Measurements from ENCODE around the gene CNR2.
"Not testable (repeated sequence)": the region's sequence is repeated elsewhere in the genome, so short reads cannot be mapped to it uniquely, and the experiment has no call there.

The CNR2 gene

DNA sequence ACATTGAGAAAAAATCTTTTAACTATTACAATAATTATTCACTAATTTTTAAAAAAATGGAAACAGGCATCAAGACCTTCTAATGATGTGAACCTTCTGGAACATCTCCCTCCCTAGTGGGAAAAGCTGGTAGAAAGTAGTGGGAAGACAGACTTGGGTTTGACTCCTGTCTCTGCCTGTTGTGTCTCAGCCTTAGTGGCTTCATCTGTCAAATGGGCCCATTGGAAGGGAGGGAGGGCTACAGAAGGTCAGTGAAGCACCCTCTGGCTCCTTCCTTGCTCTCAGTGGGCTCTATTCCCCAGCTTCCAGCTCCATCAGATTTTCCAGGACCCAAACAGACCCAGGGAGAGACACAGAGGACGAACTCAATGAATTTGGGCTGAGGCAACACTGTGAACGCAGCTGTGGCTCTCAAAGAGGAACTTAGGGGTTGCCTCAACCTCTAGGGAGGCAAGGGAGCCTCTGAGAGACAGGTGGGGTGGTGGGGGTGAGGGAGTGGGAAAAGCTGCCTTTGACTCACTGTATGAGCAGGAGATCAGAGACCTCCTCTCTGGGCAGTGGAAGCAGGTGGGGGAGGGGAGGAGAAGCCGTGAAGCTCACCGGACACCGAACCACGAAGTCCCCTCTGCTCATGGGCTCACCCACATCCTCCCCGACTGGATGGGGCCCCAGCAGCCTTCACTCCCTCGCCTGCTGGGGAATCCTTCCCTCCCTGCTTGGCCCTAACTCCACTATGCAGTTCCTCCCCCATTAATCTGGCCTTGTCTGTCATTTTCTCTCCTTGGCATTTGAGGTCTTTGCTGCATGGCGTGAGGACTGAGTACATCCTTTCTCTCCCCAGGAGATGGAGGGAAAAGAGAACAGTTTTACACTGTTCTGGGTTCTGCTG lies 4.5 kb downstream of the CNR2 start:
- DNase-seq (ENCODE audit: low read depth), result peak; percentile 93
- TF ChIP-seq, protein P1, sequence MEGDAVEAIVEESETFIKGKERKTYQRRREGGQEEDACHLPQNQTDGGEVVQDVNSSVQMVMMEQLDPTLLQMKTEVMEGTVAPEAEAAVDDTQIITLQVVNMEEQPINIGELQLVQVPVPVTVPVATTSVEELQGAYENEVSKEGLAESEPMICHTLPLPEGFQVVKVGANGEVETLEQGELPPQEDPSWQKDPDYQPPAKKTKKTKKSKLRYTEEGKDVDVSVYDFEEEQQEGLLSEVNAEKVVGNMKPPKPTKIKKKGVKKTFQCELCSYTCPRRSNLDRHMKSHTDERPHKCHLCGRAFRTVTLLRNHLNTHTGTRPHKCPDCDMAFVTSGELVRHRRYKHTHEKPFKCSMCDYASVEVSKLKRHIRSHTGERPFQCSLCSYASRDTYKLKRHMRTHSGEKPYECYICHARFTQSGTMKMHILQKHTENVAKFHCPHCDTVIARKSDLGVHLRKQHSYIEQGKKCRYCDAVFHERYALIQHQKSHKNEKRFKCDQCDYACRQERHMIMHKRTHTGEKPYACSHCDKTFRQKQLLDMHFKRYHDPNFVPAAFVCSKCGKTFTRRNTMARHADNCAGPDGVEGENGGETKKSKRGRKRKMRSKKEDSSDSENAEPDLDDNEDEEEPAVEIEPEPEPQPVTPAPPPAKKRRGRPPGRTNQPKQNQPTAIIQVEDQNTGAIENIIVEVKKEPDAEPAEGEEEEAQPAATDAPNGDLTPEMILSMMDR (IDR thresholded peaks at IDR 0.05; ENCODE audit: insufficient read depth, low read depth, low read length, missing control alignments), result no peak
- H3K4me3 ChIP-seq (ENCODE audit: low read depth, low read length), result peak overlapping the region; percentile 75

DNA sequence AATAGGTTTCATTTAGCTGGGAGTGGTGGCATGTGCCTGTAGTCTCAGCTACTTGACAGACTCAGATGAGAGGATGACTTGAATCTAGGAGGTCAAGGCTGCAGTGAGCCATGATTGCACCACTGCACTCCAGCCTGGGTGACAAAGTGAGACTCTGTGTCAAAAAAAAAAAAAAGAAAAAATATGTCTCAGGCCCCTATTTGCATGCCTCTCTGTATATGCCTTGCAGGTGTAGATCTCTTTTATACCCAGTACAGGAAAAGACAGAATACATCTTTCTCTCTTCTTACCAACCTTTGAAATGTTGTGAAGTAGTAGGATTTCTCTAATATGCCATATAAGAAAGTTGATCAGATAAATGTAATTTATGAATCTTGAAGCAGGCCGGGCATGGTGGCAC lies 6.4 kb downstream of the CNR2 start:
- TF ChIP-seq, protein P1 (IDR thresholded peaks at IDR 0.05; ENCODE audit: insufficient read depth, low read depth, low read length, missing control alignments), result no peak
- H3K4me3 ChIP-seq (ENCODE audit: low read depth, low read length), result no peak overlapping the region
- DNase-seq (ENCODE audit: low read depth), result no peak

DNA sequence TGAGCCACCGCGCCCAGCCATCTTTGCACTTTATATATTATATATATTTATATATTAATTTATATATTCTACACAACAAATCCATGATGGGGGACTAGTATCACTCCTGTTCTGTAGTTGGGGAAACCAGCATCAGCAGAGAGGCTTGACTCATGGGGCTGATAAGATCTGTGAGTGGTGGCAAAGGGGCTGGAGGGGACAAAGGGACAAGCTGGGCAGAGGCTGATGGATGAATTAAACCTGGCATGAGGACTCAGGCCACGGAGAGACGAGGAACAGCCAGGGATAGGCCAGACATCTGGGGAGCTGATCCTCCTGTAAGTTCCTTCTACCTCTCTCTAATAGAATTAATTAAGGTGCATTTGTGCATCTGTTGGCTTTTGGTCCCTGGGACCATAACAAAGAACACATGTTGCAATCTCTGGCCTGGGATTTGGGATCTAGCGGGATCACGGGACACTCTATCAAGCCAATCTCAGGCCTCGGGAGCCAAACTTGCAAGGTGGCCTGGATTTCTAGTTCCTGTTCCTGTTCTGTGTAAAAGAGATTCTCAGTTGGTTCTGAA lies 7.6 kb downstream of the CNR2 start:
- TF ChIP-seq, protein P1 (IDR thresholded peaks at IDR 0.05; ENCODE audit: insufficient read depth, low read depth, low read length, missing control alignments), result no peak
- DNase-seq (ENCODE audit: low read depth), result no peak
- no peak overlapping the region for H3K4me3 ChIP-seq (ENCODE audit: low read depth, low read length)

DNA sequence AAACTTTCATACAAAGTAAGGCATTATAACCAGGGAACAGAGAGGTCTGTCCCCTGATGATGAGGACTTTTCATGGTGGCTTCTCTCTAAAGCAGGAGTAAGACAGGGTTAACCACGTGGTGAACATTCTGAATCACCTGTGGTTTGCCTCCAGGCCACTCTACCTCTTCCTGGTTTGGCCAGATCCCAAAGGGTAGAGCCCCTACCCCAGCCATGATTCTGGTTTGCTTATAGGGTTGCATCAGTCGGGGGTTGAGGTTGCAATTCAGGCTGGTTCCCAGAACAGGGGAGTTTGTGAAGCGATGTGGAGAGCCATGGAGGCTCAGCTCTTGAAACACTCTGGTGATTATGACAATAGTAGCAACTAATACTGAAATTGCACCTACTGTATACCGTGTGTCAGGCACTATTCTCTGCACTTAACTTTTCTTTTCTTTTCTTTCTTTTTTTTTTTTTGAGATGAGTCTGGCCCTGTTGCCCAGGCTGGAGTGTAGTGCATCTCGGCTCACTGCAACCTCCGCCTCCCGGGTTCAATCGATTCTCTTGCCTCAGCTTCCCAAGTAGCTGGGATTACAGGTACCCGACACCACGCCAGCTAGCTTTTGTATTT lies 8.3 kb downstream of the CNR2 start:
- no peak overlapping the region for H3K4me3 ChIP-seq (ENCODE audit: low read depth, low read length)
- TF ChIP-seq, protein P1 (IDR thresholded peaks at IDR 0.05; ENCODE audit: insufficient read depth, low read depth, low read length, missing control alignments), result no peak
- DNase-seq (ENCODE audit: low read depth), result peak; percentile 88

DNA sequence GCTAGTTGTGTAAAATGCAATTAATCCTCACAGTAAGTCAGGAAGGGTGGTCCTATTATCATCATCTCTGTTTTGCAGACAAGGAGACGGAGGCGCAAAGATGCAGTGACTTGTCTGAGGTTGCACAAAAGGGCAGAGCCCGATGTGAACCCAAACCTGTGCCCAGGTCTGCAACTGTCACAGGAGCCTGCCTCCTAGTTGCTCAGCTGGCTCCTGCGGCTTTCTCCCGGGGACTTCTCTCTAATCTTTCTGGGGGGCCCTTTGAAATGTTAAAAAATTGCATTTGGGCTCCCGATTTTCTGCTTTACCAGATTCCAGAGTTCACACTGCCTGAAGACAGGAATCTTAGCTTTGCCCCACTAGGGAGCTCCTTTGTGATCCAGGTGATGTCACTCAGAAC lies 9.4 kb downstream of the CNR2 start:
- no peak overlapping the region for H3K4me3 ChIP-seq (ENCODE audit: low read depth, low read length)
- TF ChIP-seq, protein P1 (IDR thresholded peaks at IDR 0.05; ENCODE audit: insufficient read depth, low read depth, low read length, missing control alignments), result no peak
- no peak for DNase-seq (ENCODE audit: low read depth)

DNA sequence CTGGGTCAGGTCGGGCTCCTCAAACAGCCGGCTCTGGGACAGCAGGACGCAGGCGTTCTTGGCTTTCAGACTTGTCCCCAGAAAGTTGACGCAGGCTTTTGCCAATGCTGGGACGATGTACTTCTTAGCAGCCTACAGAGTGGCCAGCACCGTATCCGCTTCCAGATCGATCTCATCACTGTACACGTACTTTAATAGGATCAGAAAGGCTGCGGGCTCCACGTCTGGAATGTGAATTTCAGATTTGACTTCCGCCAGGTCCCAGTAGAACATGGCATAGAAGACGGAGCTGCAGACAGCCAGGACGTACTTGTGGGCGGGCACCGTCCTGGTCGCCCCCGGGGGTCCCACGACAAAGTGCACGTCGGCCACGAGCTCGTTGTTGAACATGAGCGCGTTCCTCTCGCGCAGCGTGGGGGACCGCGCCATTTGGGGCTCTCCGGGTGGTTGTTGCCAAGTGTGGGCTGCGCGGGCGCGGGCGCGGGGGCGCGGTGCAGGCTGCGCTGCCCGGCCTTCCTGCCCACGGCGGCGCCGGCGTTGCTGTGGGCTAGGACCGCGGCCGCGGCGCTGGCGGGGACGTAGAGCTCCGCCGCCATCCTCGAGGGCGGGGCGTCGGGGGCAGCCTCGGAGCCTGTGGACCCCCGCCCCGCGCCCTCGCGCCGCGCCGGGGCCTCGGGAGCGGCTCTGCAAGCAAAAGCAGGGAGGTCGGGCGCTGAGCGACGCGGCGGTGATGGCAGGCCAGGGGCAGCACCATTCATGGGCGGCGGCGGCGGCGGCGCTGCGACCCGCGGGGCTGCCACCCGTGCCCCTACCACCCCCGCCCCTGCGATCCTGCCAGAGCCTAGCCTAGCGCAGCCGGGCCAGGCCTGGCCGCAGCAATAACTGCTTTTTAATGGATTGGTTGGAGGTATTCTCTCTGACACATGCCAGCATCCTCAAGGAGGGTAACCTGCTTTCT lies 10.6 kb downstream of the CNR2 start:
- H3K4me3 ChIP-seq (ENCODE audit: low read depth, low read length), result no peak overlapping the region
- TF ChIP-seq, protein P1 (IDR thresholded peaks at IDR 0.05; ENCODE audit: insufficient read depth, low read depth, low read length, missing control alignments), result no peak

DNA sequence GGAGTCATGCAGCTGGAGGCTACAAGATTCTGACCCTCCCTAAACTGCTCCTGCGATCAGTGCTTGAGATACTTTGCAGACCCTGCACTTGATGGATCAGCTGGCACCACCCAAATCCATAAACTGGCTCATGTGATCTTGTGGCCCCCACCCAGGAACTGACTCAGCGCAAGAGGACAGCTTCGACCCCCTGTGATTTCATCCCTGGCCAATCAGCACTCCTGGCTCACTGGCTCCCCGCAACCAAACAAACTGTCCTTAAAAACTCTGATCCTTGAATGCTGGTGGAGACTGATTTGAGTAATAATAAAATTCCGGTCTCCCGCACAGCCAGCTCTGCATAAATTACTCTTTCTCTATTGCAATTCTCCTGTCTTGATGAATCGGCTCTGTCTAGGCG lies 13.1 kb downstream of the CNR2 start:
- not testable (repeated sequence) for DNase-seq (ENCODE audit: low read depth); H3K4me3 ChIP-seq (ENCODE audit: low read depth, low read length)

More for the DNA sequence above, 10.6 kb downstream of the CNR2 start:
- DNase-seq (ENCODE audit: low read depth), result no peak
